GM23338 (cell line): ENCODE measurements around the gene RS1. TPM values are rescaled to one million over a fixed set of nuclear protein-coding genes. Genes with fewer than 3 reads are reported as not detected.

Experiments used
- ATAC-seq: fragments of 200-7000 bp; cut with Tn5 transposase; 3 replicates; pipeline ENCODE4 v1.9.1; 2020
- DNase-seq: peaks from one replicate; pipeline ENCODE4 v3.0.0-alpha.2; 2015; ENCODE audit warnings: low spot score
- H2AFZ ChIP-seq: fragments of 200-600 bp; sonication (generic); 2 replicates; pipeline ENCODE4 v1.8.0; 2016; ENCODE audit warnings: antibody characterized with exemption, mild to moderate bottlenecking, moderate library complexity
- H3F3A ChIP-seq: fragments of 200-600 bp; sonication (generic); replicated peaks from 2 replicates; pipeline ENCODE4 v1.8.0; 2017; ENCODE audit warnings: antibody characterized with exemption, mixed run types, low read depth
- H3K27ac ChIP-seq: fragments of 200-600 bp; sonication (generic); 2 replicates; pipeline ENCODE4 v1.6.1; 2016; ENCODE audit warnings: low read depth
- H3K27me3 ChIP-seq: fragments of 200-600 bp; sonication (generic); 2 replicates; pipeline ENCODE4 v1.8.0; 2016; ENCODE audit warnings: mild to moderate bottlenecking, mixed run types, moderate library complexity; ENCODE audit not compliant: insufficient read depth
- H3K36me3 ChIP-seq: fragments of 200-600 bp; sonication (generic); 2 replicates; pipeline ENCODE4 v1.8.0; 2016; ENCODE audit warnings: mild to moderate bottlenecking; ENCODE audit not compliant: insufficient read depth
- H3K4me1 ChIP-seq: fragments of 200-600 bp; sonication (generic); 2 replicates; pipeline ENCODE4 v1.8.0; 2016; ENCODE audit warnings: mild to moderate bottlenecking, moderate library complexity; ENCODE audit not compliant: insufficient read depth
- H3K4me2 ChIP-seq: fragments of 200-600 bp; sonication (generic); 2 replicates; pipeline ENCODE4 v1.7.1; 2017; ENCODE audit warnings: mixed run types
- H3K4me3 ChIP-seq: fragments of 200-600 bp; sonication (generic); 2 replicates; pipeline ENCODE4 v1.6.1; 2016; ENCODE audit warnings: mixed run types
- H3K79me2 ChIP-seq: fragments of 200-600 bp; sonication (generic); replicated peaks from 2 replicates; pipeline ENCODE4 v1.8.0; 2017; ENCODE audit warnings: mild to moderate bottlenecking; ENCODE audit not compliant: insufficient read depth
- H3K9me2 ChIP-seq: fragments of 200-600 bp; sonication (generic); 2 replicates; pipeline ENCODE4 v1.8.0; 2017; ENCODE audit not compliant: insufficient read depth
- H4K20me1 ChIP-seq: fragments of 200-600 bp; sonication (generic); replicated peaks from 2 replicates; pipeline ENCODE4 v1.8.0; 2017; ENCODE audit warnings: mild to moderate bottlenecking; ENCODE audit not compliant: insufficient read depth
- H3K27ac Mint-ChIP-seq: 2 replicates; pipeline ENCODE4 v1.8.0; 2020; ENCODE audit warnings: inconsistent platforms, mild to moderate bottlenecking, moderate library complexity, mixed read lengths
- H3K27me3 Mint-ChIP-seq: 3 replicates; pipeline ENCODE4 v1.8.0; 2022; ENCODE audit warnings: low read depth, mild to moderate bottlenecking, moderate library complexity, mixed read lengths, inconsistent platforms; ENCODE audit not compliant: insufficient read depth, poor library complexity
- H3K36me3 Mint-ChIP-seq: 3 replicates; pipeline ENCODE4 v1.8.0; 2021; ENCODE audit warnings: low read depth, mild to moderate bottlenecking, inconsistent platforms, moderate library complexity, mixed read lengths
- H3K4me1 Mint-ChIP-seq: 3 replicates; pipeline ENCODE4 v1.8.0; 2020; ENCODE audit warnings: mild to moderate bottlenecking, inconsistent platforms, mixed read lengths
- H3K4me3 Mint-ChIP-seq: 3 replicates; pipeline ENCODE4 v1.8.0; 2021; ENCODE audit warnings: moderate library complexity, mild to moderate bottlenecking, inconsistent platforms, mixed read lengths
- H3K9me3 Mint-ChIP-seq: 3 replicates; pipeline ENCODE4 v1.8.0; 2020; ENCODE audit warnings: moderate library complexity, mild to moderate bottlenecking, inconsistent platforms, mixed read lengths
- CREB1 ChIP-seq: fragments of 250-450 bp; sonication (Bioruptor Pico); IDR thresholded peaks from 2 replicates; pipeline ENCODE4 v1.5.0; 2020; ENCODE audit warnings: low read depth, mild to moderate bottlenecking, moderate library complexity
- CTCF ChIP-seq, 2 experiments: fragments of 200-600 bp in 1 of 2; sonication (generic) in 1 of 2; conservative IDR thresholded peaks; 2 replicates each; pipeline versions ENCODE4 v1.5.1 to v1.6.1; 2016 to 2017; ENCODE audit warnings: antibody characterized with exemption in 2 of 2, low read depth in 2 of 2, mild to moderate bottlenecking in 2 of 2, moderate library complexity in 1 of 2
- ETS1 ChIP-seq: IDR thresholded peaks from 2 replicates; pipeline ENCODE4 v1.6.1; 2016; ENCODE audit warnings: antibody characterized with exemption
- EZH2 ChIP-seq: fragments of 200-600 bp; sonication (generic); IDR thresholded peaks from one replicate; pipeline ENCODE4 v1.8.0; 2017; ENCODE audit warnings: antibody characterized with exemption, mild to moderate bottlenecking, low read depth; ENCODE audit not compliant: unreplicated experiment
- EZH2phosphoT487 ChIP-seq: fragments of 200-600 bp; sonication (generic); IDR thresholded peaks from one replicate; pipeline ENCODE4 v1.8.1; 2018; ENCODE audit warnings: antibody characterized with exemption; ENCODE audit not compliant: unreplicated experiment
- NANOG ChIP-seq: IDR thresholded peaks from 2 replicates; pipeline ENCODE4 v1.6.1; 2016; ENCODE audit warnings: antibody characterized with exemption, borderline replicate concordance
- POLR2AphosphoS5 ChIP-seq: IDR thresholded peaks from 2 replicates; pipeline ENCODE4 v1.6.1; 2016; ENCODE audit warnings: antibody characterized with exemption, low read depth
- STAT1 ChIP-seq: IDR thresholded peaks from one replicate; pipeline ENCODE4 v1.6.1; 2016; ENCODE audit warnings: antibody characterized with exemption; ENCODE audit not compliant: unreplicated experiment
- ZNF331 ChIP-seq: fragments of 250-450 bp; sonication (Bioruptor Pico); IDR thresholded peaks from 2 replicates; pipeline ENCODE4 v1.5.0; 2020; ENCODE audit warnings: low read depth, mild to moderate bottlenecking, moderate library complexity
- polyA plus RNA-seq: library from polyadenylated mRNA; unstranded; fragments of >200 nt; fragmentation: Nextera tagmentation; extraction: Ambion mirVana; gene quantifications from 2 replicates; pipeline ENCODE4 v1.2.1, GENCODE V29; 2016
- total RNA-seq: library from RNA; depleted of rRNA; stranded (reverse); fragments of >200 nt; shearing (Covaris generic); gene quantifications from 2 replicates; pipeline ENCODE4 v1.2.3, GENCODE V29; 2014
- TF ChIP-seq, protein P1 (sequence below): IDR thresholded peaks from one replicate; pipeline ENCODE4 v1.6.1; 2018; ENCODE audit warnings: antibody characterized with exemption; ENCODE audit not compliant: unreplicated experiment
- TF ChIP-seq, protein P2 (sequence below): fragments of 250-450 bp; sonication (Bioruptor Pico); IDR thresholded peaks from 2 replicates; pipeline ENCODE4 v1.5.0; 2020; ENCODE audit warnings: mild to moderate bottlenecking, moderate library complexity

The RS1 gene
- total and polyA plus RNA-seq, 2 experiments from 2014 or later: not detected

- Mint-ChIP-seq H3K27ac (no peak overlapping the region), H3K36me3 (no peaks in the 10 kb centered on the region), H3K4me3 (peak overlapping the region; percentile 74), H3K4me1 (no peaks in the 10 kb centered on the region; the same call in 2 of the 3 replicates), H3K27me3 (peaks cover 10% of the 10 kb centered on the region), H3K9me3 (no peaks in the 10 kb centered on the region)
- Histone ChIP-seq H3K4me1 (no peaks in the 10 kb centered on the region), H2AFZ (peak overlapping the region; percentile 56; the same call in 1 of the 2 replicates), H3K27ac (no peak overlapping the region; the same call in 1 of the 2 replicates), H3K4me2 (peak overlapping the region; percentile 63), H3F3A (no peaks in the 10 kb centered on the region), H3K36me3 (no peaks in the 10 kb centered on the region), H3K27me3 (no peaks in the 10 kb centered on the region), H3K79me2 (no peaks in the 10 kb centered on the region), H4K20me1 (no peaks in the 10 kb centered on the region), H3K9me2 (no peaks in the 10 kb centered on the region), H3K4me3 (peak overlapping the region; percentile 69)
- TF ChIP-seq STAT1 (no peak), EZH2 (no peak), NANOG (no peak), CTCF (conservative IDR thresholded peaks at IDR 0.05; ENCODE audit: low read depth in 2 of 2) (no peak), POLR2AphosphoS5 (no peak), ZNF331 (CRISPR knock-in tag) (no peak), EZH2phosphoT487 (no peak), CREB1 (CRISPR knock-in tag) (no peak), ETS1 (no peak)
- TF ChIP-seq, protein P1, sequence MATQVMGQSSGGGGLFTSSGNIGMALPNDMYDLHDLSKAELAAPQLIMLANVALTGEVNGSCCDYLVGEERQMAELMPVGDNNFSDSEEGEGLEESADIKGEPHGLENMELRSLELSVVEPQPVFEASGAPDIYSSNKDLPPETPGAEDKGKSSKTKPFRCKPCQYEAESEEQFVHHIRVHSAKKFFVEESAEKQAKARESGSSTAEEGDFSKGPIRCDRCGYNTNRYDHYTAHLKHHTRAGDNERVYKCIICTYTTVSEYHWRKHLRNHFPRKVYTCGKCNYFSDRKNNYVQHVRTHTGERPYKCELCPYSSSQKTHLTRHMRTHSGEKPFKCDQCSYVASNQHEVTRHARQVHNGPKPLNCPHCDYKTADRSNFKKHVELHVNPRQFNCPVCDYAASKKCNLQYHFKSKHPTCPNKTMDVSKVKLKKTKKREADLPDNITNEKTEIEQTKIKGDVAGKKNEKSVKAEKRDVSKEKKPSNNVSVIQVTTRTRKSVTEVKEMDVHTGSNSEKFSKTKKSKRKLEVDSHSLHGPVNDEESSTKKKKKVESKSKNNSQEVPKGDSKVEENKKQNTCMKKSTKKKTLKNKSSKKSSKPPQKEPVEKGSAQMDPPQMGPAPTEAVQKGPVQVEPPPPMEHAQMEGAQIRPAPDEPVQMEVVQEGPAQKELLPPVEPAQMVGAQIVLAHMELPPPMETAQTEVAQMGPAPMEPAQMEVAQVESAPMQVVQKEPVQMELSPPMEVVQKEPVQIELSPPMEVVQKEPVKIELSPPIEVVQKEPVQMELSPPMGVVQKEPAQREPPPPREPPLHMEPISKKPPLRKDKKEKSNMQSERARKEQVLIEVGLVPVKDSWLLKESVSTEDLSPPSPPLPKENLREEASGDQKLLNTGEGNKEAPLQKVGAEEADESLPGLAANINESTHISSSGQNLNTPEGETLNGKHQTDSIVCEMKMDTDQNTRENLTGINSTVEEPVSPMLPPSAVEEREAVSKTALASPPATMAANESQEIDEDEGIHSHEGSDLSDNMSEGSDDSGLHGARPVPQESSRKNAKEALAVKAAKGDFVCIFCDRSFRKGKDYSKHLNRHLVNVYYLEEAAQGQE: no peak
- TF ChIP-seq, protein P2, sequence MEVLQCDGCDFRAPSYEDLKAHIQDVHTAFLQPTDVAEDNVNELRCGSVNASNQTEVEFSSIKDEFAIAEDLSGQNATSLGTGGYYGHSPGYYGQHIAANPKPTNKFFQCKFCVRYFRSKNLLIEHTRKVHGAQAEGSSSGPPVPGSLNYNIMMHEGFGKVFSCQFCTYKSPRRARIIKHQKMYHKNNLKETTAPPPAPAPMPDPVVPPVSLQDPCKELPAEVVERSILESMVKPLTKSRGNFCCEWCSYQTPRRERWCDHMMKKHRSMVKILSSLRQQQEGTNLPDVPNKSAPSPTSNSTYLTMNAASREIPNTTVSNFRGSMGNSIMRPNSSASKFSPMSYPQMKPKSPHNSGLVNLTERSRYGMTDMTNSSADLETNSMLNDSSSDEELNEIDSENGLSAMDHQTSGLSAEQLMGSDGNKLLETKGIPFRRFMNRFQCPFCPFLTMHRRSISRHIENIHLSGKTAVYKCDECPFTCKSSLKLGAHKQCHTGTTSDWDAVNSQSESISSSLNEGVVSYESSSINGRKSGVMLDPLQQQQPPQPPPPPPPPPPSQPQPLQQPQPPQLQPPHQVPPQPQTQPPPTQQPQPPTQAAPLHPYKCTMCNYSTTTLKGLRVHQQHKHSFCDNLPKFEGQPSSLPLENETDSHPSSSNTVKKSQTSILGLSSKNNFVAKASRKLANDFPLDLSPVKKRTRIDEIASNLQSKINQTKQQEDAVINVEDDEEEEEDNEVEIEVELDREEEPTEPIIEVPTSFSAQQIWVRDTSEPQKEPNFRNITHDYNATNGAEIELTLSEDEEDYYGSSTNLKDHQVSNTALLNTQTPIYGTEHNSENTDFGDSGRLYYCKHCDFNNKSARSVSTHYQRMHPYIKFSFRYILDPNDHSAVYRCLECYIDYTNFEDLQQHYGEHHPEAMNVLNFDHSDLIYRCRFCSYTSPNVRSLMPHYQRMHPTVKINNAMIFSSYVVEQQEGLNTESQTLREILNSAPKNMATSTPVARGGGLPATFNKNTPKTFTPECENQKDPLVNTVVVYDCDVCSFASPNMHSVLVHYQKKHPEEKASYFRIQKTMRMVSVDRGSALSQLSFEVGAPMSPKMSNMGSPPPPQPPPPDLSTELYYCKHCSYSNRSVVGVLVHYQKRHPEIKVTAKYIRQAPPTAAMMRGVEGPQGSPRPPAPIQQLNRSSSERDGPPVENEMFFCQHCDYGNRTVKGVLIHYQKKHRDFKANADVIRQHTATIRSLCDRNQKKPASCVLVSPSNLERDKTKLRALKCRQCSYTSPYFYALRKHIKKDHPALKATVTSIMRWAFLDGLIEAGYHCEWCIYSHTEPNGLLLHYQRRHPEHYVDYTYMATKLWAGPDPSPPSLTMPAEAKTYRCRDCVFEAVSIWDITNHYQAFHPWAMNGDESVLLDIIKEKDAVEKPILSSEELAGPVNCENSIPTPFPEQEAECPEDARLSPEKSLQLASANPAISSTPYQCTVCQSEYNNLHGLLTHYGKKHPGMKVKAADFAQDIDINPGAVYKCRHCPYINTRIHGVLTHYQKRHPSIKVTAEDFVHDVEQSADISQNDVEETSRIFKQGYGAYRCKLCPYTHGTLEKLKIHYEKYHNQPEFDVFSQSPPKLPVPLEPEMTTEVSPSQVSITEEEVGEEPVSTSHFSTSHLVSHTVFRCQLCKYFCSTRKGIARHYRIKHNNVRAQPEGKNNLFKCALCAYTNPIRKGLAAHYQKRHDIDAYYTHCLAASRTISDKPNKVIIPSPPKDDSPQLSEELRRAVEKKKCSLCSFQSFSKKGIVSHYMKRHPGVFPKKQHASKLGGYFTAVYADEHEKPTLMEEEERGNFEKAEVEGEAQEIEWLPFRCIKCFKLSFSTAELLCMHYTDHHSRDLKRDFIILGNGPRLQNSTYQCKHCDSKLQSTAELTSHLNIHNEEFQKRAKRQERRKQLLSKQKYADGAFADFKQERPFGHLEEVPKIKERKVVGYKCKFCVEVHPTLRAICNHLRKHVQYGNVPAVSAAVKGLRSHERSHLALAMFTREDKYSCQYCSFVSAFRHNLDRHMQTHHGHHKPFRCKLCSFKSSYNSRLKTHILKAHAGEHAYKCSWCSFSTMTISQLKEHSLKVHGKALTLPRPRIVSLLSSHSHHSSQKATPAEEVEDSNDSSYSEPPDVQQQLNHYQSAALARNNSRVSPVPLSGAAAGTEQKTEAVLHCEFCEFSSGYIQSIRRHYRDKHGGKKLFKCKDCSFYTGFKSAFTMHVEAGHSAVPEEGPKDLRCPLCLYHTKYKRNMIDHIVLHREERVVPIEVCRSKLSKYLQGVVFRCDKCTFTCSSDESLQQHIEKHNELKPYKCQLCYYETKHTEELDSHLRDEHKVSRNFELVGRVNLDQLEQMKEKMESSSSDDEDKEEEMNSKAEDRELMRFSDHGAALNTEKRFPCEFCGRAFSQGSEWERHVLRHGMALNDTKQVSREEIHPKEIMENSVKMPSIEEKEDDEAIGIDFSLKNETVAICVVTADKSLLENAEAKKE: no peak
- peak; percentile 59 for DNase-seq
- peak; percentile 80 for ATAC-seq
These were observed 2.5 kb upstream of the RS1 start for GRCh38 chrX:18674417-18674787.
